Neural progenitor cell (in vitro differentiated cells): Measurements from ENCODE around the gene CCDC183.

ENCODE experiments used
- CTCF ChIP-seq: fragments of 200-600 bp; sonication (generic); IDR thresholded peaks from 2 replicates; pipeline ENCODE4 v1.5.1; 2017; ENCODE audit warnings: antibody characterized with exemption, mild to moderate bottlenecking
- EZH2 ChIP-seq: fragments of 200-600 bp; sonication (generic); IDR thresholded peaks from 2 replicates; pipeline ENCODE4 v1.6.1; 2017; ENCODE audit warnings: antibody characterized with exemption, mild to moderate bottlenecking, moderate library complexity

DNA sequence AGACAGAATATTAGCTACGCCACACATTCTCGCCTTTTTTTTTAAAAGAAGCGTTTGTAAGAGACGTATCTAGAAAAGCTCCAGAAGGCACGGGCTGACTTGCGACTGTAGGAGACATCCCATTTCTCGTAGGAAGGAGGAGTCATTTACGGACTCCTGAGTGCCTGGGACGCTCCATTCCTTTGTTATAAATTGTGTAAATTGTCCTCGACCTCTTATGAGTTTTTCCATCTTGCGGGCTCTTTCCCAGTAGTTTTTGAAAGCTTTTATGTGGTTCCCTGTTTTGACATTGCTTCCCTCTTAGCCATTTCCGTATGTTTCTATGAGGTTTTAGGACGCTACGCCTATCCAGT lies 12.6 kb downstream of the CCDC183 start:
- TF ChIP-seq CTCF (no peak), EZH2 (no peak)
